GM21717 (cell line): ENCODE results near the gene GGA2.
"Not testable (repeated sequence)": the region's sequence is repeated elsewhere in the genome, so short reads cannot be mapped to it uniquely, and the experiment has no call there.

Experiments used
- ATAC-seq: cut with Tn5 transposase; IDR thresholded peaks from one replicate; pipeline ENCODE4 v1.9.1; 2021; ENCODE audit warnings: mild to moderate bottlenecking, moderate library complexity; ENCODE audit not compliant: unreplicated experiment

Gene GGA2

DNA sequence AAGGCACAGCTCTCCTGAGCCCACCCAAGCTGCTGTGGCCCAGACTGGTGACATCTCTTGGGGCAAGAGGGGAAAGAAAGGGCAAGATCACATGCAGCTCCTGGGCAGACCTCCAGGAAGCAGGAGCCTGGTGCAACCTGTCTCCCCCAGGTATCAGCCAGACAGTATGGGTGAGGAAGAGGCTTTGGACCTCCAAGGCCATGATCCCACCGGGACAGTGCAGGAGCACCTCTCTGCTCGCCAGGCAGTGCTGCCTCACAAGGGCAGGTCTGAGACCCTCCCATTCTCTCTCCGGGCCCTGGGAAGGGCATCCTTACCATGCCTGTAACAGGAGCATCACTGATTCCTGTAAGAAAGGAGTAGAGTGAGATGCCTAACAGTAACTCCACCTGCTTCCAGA lies 31.7 kb downstream of the GGA2 start:
- no peak for ATAC-seq

DNA sequence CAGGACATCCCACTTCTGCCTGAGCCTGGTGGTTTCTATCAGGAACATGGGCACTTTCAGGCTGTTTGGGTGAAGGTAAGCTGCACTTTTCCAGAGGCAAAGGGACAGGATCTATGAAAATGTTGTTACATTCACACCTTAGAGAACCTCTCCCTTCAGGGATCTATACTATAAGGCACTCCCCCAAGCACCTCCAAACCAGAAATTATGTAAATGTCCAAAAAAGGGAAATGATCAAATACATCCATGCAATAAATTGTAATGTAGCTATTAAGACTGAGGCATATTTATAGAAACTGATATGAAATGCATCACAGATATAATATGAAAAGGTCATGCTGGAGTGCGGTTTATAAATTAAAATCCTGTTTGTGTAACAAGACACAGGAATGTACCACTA lies 34.0 kb downstream of the GGA2 start:
- no peak for ATAC-seq

DNA sequence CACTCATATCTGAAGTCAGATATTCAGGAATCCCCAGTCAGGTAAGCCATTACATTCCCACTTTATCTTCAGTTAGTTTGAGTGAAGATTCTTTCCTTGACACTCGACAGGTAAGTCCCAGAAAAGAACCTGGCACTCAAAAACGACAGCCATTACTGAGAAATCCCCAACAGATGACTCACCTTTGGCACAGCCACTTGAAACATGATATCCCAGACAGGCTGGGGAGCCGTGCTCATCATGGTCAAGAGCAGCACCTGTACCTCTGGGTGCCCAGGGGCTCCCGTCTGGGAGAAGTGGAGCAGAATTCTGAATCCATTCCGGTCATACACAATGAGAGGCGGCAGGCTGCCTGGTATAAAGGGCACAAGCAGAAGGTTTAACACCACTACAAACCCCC lies 40.5 kb downstream of the GGA2 start:
- no peak for ATAC-seq

DNA sequence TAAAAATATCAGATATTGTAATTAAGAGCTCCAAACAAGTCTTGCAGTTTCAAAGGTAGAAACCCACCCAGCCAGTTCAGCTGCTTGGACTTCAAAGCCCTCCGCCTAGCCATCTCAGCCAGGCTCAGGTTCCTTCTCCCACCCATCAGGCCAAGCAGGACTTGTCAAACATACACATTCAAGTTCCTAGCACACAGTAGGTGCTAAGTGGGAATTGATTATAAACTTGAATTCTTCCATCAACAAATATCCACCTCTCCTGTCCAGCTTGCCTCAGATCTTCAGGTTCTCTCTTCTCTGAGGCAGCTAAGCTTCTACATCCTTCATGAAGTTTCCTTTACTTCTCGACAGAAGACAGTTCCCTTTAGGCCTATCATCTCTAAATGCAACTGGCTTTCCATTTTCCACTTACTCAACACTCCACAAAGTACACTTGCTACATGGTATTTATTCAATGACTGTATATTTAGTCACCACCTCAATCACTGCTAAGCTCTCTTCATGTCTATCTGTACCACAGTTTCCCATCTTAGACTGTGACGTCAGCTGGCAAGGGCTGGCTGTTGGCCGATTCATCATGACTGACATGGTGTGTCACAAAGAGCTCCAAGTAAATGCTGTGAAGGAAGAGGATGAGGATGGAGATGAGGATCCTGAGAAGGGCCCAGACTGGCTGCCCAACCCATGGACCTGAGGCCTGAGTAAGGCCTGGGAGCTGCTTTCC lies 44.0 kb downstream of the GGA2 start:
- no peak for ATAC-seq

DNA sequence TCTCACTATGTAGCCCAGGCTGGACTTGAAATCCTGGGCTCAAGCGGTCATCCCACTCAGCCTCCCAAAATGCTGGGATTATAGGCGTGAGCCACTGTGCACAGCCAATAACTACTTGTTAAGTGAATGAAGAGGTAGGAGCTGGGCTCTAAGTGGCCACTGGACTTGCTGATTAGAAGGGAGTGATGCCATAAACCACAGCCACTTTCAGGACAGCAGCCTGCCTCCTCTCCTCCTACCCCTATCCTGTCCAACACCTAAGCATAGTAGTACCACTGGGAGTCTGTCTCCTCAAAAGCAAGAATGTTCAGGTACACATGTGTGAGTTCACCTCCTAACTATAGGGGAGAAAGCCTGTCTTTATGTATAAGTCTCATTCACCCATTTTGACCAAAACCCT lies 45.1 kb downstream of the GGA2 start:
- ATAC-seq, result no peak

DNA sequence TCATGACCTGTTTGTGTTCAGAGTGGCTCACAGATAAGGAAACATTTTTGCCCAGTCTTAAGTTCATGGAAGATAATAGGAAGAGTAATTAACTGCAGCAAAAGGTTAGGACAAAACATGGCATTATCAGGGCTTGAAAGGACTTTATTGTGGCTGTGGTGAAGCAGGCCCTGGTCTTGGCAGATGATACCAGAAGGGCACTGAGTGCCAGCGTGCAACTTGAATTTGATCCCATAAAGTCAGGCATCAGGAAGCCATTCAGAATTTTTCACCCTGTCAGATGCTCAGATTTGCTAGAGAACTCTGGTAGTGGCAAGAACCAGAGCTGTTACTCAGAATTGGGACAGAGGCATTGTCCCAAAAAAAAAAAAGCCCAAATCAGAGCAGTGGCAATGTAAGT lies 46.1 kb downstream of the GGA2 start:
- no peak for ATAC-seq

DNA sequence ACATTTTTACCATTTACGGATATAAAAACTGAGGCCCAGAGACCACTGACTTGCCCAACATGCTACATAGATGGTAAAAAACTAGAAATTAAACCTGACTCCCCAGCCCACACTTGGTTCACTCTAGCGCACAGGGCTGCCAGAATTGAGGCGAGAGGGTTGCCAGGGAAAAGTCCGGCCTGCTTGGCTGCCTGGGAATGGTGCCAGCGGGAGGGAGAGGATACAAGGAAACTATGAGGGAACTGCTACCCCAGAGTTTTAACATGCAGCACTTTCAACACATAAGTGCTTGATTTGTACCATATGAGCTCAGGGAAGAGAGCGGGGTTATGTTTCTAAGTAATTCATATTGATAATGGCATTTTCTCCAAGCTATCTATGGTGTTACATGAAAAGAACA lies 47.3 kb downstream of the GGA2 start:
- not testable (repeated sequence) for ATAC-seq

DNA sequence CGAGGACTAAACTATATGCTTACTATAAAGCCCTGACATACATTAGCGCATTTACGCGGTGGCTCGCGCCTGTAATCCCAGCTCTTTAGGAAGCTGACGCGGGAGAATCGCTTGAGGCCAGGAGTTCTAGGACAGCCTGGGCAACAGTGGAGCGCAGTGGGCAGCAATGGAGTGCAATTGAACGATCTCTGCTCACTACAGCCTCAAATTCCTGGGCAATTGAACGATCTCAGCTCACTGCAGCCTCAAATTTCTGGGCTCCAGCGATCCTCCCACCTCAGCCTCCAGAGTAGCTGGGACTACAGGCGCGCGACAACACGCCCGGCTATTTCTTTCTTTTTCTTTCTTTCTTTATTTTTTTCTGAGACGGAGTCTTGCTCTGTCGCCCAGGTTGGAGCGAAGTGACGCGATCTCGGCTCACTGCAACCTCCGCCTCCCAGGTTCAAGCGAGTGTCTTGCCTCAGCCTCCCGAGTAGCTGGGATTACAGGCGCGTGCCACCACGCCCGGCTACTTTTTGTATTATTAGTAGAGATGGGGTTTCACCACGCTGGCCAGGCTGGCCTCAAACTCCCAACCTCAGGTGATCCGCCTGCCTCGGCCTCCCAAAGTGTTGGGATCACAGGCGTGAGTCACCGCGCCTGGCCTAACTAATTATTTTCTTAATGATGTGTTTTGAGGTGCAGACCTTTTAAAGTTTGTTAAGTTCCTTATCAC lies 56.8 kb downstream of the GGA2 start:
- no peak for ATAC-seq

DNA sequence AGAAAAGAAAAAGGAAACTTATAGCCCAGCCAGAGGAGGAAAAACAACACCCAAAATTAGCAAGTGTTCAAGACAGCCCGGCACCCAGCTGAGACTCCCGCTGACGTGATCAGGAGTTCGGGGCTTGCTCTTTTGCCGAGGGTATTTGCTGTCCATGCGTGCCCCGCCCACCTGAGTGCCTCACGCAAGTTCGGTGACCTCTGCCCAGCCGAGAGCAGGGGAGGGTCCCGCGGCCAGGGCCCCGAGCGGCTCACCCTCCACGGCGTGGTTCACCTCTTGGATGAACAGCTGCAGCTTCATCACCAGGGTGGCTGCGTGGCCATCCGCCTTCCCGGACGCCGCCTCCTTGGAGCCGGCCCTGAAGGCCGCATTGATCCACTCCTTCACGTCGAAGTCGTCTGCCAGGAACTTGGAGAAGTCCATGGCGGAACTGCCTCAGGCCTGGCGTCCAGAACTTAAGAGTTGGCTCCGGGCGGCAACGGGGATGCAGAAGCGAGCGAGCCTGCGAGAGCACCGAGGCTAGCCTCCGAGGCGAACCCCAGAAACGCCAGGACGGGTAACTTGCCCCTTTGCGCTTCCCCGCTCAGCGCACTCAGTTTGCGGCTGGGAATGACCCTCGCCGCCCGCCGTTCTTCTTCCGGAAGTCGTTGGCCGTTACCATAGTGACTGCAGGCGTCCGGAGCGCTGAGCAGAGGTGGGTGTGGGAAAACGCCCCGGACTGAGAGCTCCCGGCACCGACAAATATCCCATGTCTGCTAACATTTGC lies 57.5 kb downstream of the GGA2 start, which contains the start of gene COG7:
COG7 (minus strand) TSS at position 618 of the 766 bp plus-strand sequence; CDS start at position 423, 195 bp downstream.
- peak; percentile 82 for ATAC-seq

DNA sequence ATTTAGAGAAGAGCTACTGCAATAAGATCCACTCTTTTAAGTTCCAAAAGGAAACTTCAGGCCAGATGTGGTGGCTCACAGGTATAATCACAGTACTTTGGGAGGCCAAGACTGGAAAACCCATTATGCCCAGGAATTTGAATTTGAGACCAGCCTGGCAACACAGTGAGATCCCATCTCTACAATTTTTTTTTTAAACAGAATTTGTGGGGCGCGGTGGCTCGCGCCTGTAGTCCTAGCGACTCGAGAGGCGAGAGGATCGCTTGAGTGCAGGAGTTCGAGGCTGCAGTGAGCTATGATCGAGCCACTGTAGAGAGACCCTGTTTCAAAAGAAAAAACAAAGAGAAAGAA lies 58.1 kb downstream of the GGA2 start:
- no peak for ATAC-seq

DNA sequence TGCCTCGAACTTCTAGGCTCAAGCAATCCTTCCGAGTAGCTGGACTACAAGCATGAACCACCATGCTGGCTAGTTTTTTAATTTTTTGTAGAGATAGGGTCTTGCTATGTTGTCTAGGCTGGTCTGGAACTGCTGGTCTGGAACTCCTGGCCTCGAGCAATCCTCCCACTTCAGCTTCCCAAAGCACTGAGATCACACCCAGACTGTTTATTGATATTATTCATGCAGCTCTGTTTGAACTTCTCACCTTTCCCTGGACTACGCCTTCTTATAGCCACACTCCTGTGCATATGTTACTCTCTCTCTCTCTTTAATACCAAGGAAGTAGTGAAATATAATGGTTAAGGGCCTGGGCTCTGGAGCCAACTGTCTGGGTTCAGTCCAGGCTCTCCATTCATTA lies 61.9 kb downstream of the GGA2 start:
- no peak for ATAC-seq

DNA sequence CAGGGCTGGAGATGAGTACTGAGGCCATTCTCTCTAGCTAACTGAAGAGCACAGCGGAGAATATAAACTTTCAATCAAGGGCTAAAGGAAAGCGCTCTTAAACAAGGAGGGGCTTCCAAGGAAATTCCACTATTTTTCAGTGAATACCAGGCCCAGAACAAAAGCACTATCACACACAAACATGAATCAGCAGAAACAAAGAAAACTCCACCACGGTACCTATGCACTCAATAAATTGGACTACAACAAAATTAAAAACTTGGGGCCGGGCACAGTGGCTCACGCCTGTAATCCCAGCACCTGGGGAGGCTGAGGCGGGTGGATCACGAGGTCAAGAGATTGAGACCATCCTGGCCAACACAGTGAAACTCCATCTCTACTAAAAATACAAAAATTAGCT lies 72.8 kb downstream of the GGA2 start:
- ATAC-seq, result not testable (repeated sequence)

DNA sequence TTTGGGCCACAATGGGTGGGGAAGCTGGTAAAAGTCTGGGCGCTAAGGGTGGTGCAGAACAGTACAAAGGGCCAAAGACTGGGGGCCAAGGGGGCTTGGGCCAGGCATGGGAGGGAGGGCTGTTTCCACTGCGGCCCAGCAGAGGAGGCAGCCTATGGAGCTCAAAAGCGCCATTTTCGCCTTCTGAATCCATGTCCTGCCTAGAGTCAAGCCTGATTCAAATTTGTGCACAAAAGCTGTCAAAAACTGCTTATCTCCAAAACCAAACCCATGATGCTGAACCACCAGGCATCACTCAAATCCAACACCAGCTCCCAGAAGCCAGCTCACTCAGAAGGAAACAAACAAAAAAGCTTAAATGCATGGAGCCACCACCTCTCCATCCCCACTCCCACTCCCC lies 73.3 kb downstream of the GGA2 start:
- no peak for ATAC-seq

DNA sequence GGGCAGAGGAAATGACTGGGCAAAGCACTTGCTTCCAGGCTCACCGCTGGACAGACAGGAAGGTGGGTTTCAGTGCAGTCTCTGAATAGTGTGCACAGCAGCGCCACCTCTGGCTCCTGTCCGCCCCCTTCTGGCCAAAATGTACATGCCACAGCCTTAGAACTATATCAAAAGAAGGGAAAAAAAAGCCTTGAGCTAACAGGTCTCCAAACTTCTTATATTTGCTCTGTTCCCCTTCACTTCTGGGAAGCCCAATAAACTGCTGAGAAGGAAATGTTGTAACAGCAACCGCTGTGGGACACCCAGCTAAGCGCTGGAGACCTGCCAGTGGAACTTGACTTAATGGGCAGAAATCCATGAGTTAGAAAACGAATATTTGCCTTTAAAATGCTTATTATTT lies 74.8 kb downstream of the GGA2 start:
- ATAC-seq, result no peak

DNA sequence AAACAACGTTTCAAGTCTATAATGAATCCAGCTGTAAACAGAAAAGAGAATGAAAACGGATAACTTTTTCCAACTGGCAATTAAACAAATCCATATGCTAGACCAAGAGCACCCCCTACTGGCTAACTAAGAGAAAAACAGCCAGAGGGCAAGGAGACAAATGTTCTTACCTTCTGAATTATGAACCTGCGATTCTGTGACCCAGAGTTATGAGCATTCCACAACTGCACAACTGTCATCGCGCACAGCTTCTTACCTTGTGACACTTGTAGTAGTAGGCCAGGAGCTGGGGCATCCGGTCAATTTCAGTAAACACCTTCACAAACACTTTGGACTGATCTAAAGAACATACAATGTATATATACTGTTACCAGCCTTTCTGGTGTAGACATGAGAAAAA lies 75.9 kb downstream of the GGA2 start:
- no peak for ATAC-seq

DNA sequence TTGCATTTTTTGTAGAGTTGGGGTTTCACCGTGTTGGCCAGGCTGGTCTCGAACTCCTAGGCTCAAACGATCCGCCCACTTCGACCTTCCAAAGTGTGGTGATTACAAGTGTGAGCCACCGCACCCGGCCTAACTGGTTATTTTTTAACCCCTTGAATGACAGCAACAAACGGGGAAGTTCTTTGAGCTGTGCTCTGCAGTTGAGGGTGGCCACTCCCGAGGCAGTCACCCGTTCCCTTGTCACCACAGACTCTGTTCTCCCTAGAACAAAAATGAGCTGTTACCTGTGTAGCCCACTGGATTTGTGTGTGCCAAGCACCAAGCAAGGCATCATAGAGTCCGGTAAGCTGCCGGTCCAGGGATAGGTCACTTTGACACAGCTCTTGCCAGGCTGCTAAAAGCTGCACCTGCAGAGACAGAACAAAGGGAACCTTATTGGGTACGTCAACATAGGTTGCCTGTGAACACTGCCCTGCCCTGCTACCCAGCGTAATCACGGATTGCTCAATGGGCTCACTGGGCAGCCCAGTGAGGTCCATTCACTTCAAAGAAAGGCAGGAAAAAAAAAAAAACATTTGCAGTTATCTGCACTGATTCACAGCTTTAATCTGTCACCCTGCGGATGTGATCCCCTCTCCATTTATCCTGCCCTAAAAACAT lies 76.9 kb downstream of the GGA2 start:
- ATAC-seq, result no peak

DNA sequence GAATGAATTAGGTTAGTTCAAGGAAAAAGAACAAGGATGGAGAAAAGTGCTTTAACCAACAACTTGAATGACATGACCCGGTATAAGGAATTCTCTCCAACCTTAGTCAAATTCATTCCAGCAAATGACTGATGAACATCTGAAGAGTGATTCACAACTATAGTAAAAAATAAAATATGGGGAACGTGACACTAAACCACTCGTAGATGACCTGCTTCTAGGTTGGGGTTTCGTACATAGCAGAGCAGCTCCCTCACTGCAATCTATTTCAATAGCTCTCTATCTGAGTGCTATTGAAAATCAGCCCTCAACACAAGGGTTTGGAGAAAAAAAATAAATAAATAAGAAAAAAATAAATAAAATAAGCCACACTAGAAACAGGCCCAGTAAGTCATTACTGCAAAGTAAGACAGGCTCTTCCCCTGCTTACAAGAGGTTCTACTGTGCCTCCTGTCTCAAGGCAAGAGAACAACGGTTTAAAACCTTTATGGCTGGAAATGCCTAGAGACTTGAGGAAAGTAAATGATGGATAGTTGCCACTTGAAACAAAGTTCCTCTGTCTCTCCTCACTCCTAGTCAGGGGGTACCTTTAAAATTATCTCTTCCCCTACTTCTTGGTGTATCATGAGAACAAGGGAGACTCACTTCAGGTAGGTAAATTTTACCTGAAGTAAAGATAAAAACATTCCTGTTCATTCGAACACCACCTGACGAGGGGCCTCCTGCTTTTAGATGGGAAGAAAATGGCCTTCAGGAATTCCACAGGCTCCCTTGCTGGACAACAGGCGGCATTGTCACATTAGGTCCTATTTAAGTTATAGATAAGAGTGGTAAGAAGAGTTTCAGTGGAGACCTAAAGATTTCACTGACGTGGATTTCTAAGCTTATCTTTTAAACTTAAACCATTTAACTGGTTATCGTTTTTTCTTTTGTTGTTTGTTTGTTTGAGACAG lies 77.8 kb downstream of the GGA2 start:
- no peak for ATAC-seq

DNA sequence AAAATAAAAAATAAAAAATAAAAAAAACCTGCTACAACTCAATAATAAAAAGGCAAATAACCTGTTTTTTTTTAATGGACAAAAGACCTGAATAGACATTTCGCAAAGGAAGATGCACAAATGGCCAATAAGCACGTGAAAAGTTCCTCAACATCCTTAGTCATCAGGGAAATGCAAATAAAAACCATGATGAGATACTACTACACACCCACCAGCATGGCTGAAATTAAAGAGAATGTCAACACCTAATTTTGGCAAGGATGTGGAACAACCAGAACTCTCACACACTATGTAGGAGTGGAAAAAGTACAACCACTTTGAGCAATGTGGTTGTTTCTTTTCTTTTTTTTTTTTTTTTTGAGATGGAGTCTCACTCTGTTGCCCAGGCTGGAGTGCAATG lies 81.9 kb downstream of the GGA2 start:
- ATAC-seq, result no peak

DNA sequence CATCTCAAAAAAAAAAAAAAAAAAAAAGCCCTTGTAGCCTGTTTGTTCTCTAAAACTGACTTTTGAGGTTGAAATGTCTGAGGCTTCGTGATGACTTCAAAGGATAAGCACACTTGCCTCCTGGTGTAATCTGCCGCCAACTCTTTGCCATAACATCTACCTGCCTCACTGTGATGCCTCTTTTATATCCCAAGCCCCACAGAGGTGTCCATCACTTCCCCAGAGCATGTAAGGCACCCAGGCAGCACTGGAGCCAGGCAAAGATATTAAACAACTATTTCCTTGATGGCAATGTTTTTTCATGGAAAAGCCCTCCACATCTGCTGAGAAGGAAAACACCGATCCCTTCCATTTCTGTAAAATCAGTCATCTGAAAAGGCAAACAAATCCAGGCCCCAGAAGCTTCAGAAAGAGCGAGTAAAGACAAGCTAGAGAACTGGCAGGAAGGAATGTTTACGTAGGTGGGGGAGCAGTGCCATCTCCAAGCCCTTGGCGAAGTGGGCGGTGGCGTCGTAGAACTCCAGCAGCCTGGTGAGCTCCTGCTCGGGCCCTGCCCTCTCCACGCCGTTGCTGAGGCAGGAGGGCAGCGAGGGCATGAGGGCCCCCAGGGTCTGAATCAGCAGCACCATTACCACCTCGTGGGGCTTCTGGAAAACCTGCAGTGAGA lies 85.9 kb downstream of the GGA2 start:
- no peak for ATAC-seq
